Activated CD8-positive, alpha-beta T cell treated with anti-CD3 and anti-CD28 coated beads for 36 hours (primary cell): ENCODE results near the gene NCAM1. TPM values are rescaled to one million over a fixed set of nuclear protein-coding genes. Genes with fewer than 3 reads are reported as not detected.

Experiments used
- ATAC-seq: fragments of 200-7000 bp; cut with Tn5 transposase; one replicate; pipeline ENCODE4 v1.10.0; 2021; ENCODE audit warnings: mild to moderate bottlenecking, moderate library complexity
- CTCF ChIA-PET: fragments of 350-600 bp; sonication (Branson Sonifier 250); formaldehyde crosslinking; loops from one replicate; lab custom pipeline; 2021; ENCODE audit warnings: antibody characterized with exemption; lab: Charles Lee
- POLR2A ChIA-PET: fragments of 350-600 bp; sonication (Branson Sonifier 250); formaldehyde crosslinking; loops from one replicate; lab custom pipeline; 2021; ENCODE audit warnings: antibody characterized with exemption; lab: Charles Lee
- DNase-seq: peaks from one replicate; pipeline ENCODE4 v3.0.0-alpha.2; 2020
- H3K27ac Mint-ChIP-seq: one replicate; pipeline ENCODE4 v1.8.0; 2021; ENCODE audit warnings: mild to moderate bottlenecking, mixed read lengths
- H3K27me3 Mint-ChIP-seq: one replicate; pipeline ENCODE4 v1.8.0; 2021; ENCODE audit warnings: mixed read lengths
- H3K36me3 Mint-ChIP-seq: one replicate; pipeline ENCODE4 v1.8.0; 2021; ENCODE audit warnings: low read depth, mixed read lengths
- H3K4me1 Mint-ChIP-seq: one replicate; pipeline ENCODE4 v1.8.0; 2021; ENCODE audit warnings: low read depth, mixed read lengths
- H3K4me3 Mint-ChIP-seq: one replicate; pipeline ENCODE4 v1.8.0; 2021; ENCODE audit warnings: mild to moderate bottlenecking, moderate library complexity, mixed read lengths
- H3K9me3 Mint-ChIP-seq: one replicate; pipeline ENCODE4 v1.8.0; 2021; ENCODE audit warnings: mixed read lengths
- intact Hi-C: fragments of 100-400 bp; cut with micrococcal nuclease; formaldehyde crosslinking; loops from one replicate; pipeline ENCODE4 v1.10.0; 2022
- total RNA-seq, 2 experiments: library from RNA; stranded (reverse); gene quantifications; one replicate each; pipeline ENCODE4 v1.2.3, GENCODE V29; 2021
- TF ChIP-seq, protein P1 (sequence below): fragments of 200-600 bp; IDR thresholded peaks from one replicate; pipeline ENCODE4 v1.8.0; 2022; ENCODE audit warnings: antibody characterized with exemption, mild to moderate bottlenecking

NCAM1 gene
- total RNA-seq, 2 experiments from 2014 or later, result 0.47 to 0.56 TPM

DNA sequence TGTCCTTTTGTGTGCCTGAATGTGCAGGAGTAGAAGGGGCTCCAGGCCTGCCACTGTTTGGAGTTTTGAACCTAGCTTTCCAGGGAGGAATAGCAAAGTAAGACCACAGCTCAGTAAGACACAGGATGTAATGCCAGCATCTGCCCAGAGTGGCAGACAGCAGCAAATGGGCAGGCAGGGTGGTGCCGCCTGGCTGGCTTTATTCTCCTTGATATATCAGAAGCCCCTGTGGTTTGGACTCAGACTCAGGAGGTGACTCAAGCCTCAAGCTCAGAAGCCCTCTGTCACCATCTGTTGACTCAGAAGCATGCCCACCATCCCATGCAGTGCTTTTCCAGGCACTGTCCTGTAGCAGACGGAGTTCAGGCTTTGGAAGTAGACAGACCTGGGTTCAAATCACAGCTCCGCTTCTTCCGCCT lies 280.4 kb downstream of the NCAM1 start:
- DNase-seq (no peak), ATAC-seq (no peak)
- no peak overlapping the region for H3K4me3 Mint-ChIP-seq
- peaks cover 9% of the 10 kb centered on the region for H3K4me1 Mint-ChIP-seq
- POLR2A ChIA-PET, result no interaction called here
- H3K27me3 Mint-ChIP-seq, result peaks cover 34% of the 10 kb centered on the region
- intact Hi-C loops, result no loop called here
- no peaks in the 10 kb centered on the region for H3K36me3 Mint-ChIP-seq
- no peaks in the 10 kb centered on the region for H3K9me3 Mint-ChIP-seq
- CTCF ChIA-PET, result interaction anchor here (1.8 kb wide), 1 partner anchor 48 kb away, joined by 5 read pairs; no protein-coding TSS in a partner anchor
- no peak overlapping the region for H3K27ac Mint-ChIP-seq
- TF ChIP-seq, protein P1, sequence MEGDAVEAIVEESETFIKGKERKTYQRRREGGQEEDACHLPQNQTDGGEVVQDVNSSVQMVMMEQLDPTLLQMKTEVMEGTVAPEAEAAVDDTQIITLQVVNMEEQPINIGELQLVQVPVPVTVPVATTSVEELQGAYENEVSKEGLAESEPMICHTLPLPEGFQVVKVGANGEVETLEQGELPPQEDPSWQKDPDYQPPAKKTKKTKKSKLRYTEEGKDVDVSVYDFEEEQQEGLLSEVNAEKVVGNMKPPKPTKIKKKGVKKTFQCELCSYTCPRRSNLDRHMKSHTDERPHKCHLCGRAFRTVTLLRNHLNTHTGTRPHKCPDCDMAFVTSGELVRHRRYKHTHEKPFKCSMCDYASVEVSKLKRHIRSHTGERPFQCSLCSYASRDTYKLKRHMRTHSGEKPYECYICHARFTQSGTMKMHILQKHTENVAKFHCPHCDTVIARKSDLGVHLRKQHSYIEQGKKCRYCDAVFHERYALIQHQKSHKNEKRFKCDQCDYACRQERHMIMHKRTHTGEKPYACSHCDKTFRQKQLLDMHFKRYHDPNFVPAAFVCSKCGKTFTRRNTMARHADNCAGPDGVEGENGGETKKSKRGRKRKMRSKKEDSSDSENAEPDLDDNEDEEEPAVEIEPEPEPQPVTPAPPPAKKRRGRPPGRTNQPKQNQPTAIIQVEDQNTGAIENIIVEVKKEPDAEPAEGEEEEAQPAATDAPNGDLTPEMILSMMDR, result no peak

DNA sequence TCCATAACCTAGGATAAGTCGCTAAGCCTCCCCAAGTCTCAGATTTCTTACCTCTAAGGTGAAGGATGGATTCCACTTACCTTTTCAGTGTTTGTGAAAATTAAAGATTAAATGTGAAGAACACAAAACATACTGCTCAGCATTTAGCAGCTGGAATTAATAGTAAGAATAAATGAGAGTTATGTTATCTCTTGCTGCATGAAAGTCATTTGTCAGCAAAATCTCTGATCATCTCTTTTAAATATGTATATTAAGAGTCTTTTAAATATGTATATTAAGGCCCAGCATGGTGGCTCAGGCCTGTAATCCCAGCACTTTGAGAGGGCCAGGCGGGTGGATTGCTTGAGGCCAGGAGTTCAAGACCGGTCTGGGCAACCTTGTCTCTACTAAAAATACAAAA lies 280.8 kb downstream of the NCAM1 start:
- CTCF ChIA-PET, result interaction anchor here (1.8 kb wide), 1 partner anchor 47 kb away, joined by 5 read pairs; no protein-coding TSS in a partner anchor
- no peak overlapping the region for H3K27ac Mint-ChIP-seq
- no peak overlapping the region for H3K4me3 Mint-ChIP-seq
- DNase-seq (no peak), ATAC-seq (no peak)
- POLR2A ChIA-PET, result no interaction called here
- H3K36me3 Mint-ChIP-seq, result no peaks in the 10 kb centered on the region
- H3K27me3 Mint-ChIP-seq, result peaks cover 32% of the 10 kb centered on the region
- intact Hi-C loops, result no loop called here
- no peaks in the 10 kb centered on the region for H3K9me3 Mint-ChIP-seq
- H3K4me1 Mint-ChIP-seq, result peaks cover 9% of the 10 kb centered on the region
- TF ChIP-seq, protein P1, result no peak

DNA sequence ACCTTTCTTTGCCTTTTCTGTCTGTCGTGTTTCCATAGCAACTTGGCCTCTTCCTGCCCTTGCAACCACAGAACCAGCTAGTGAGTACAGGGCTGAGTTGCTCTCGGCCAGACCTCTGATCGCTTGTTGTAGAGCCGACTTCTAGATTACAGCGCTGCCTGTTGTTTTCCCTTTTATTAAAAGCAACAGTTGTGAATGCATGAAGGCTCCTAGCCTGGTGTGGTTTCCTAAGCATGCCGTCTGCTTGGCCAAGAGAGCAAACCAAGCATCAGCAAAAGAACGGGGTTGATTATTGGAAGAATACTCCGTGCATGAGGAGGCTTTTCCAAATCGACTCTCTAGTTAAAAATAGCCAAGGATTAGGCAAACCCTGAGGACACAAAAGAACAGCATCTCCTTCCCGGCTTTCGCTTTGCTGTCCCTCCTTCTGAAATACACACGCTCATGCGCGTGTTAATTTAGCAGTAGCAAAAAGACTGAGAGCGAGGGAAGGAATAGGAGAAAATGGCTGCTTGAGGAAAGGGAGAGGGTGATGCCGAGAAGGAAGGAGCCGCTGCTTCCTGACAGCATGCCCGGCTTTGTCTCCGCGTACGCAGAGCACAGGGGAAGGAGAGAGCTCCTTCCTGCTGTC lies 281.7 kb downstream of the NCAM1 start:
- peaks cover 39% of the 10 kb centered on the region for H3K27me3 Mint-ChIP-seq
- DNase-seq, result peak; percentile 49
- CTCF ChIA-PET, result interaction anchor here (1.8 kb wide), 1 partner anchor 47 kb away, joined by 5 read pairs; no protein-coding TSS in a partner anchor

DNA sequence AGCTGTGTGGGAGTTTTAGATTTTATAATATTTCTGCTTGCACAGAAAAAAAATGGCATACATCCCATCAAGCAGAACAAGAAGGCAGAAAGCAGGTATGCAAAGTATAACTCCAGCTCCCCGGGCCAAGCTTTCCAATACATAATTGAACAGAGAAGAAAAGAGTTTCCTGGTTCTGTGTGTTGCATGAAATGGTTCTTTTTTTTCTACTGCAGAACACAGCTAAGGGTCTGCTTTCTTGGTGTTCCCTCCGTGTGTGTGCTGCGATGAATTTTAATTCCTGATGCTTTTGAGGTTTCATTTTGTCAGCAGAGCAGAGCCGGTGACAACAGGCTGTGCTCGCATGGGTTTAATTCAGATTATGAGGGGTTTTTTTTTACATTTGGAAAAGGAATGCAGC lies 282.5 kb downstream of the NCAM1 start:
- peaks cover 44% of the 10 kb centered on the region for H3K27me3 Mint-ChIP-seq
- POLR2A ChIA-PET, result interaction anchor here (0.6 kb wide), 1 partner anchor 355 kb away, joined by 3 read pairs; no protein-coding TSS in a partner anchor

More for the DNA sequence above, 281.7 kb downstream of the NCAM1 start:
- H3K4me1 Mint-ChIP-seq, result peaks cover 9% of the 10 kb centered on the region
- no peak overlapping the region for H3K27ac Mint-ChIP-seq
- TF ChIP-seq, protein P1, result no peak
- POLR2A ChIA-PET, result no interaction called here
- no peaks in the 10 kb centered on the region for H3K9me3 Mint-ChIP-seq
- peak; percentile 79 for ATAC-seq
- intact Hi-C loops, result no loop called here
- no peaks in the 10 kb centered on the region for H3K36me3 Mint-ChIP-seq
- H3K4me3 Mint-ChIP-seq, result peak overlapping the region; percentile 28

DNA sequence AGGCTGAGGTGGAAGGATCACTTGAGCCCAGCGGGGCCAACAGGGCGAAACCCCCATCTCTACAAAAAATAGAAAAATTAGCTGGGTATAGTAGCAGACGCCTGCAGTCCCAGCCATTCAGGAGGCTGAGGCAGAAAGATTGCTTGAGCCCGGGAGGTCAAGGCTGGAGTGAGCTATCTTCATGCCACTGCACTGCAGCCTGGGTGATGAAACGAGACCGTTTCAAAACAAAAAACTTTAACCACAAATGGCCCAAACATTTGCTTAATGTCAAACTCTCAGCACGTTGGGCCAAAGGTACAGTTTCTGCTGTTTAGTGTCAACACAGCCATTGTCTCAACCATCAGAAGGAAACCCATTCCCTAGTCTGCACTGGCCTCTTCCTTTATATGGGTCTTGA lies 284.0 kb downstream of the NCAM1 start:
- no peak for DNase-seq
- CTCF ChIA-PET, result no interaction called here
- no peak overlapping the region for H3K27ac Mint-ChIP-seq
- H3K36me3 Mint-ChIP-seq, result no peaks in the 10 kb centered on the region
- peaks cover 45% of the 10 kb centered on the region for H3K27me3 Mint-ChIP-seq
- no peak for ATAC-seq
- TF ChIP-seq, protein P1, result no peak
- no peaks in the 10 kb centered on the region for H3K9me3 Mint-ChIP-seq
- H3K4me1 Mint-ChIP-seq, result peaks cover 13% of the 10 kb centered on the region
- POLR2A ChIA-PET, result no interaction called here
- H3K4me3 Mint-ChIP-seq, result no peak overlapping the region
- intact Hi-C loops, result no loop called here

More for the DNA sequence above, 282.5 kb downstream of the NCAM1 start:
- Mint-ChIP-seq H3K36me3 (no peaks in the 10 kb centered on the region), H3K4me3 (no peak overlapping the region), H3K27ac (no peak overlapping the region), H3K4me1 (peaks cover 9% of the 10 kb centered on the region), H3K9me3 (no peaks in the 10 kb centered on the region)
- CTCF ChIA-PET, result no interaction called here
- no peak for DNase-seq
- TF ChIP-seq, protein P1, result no peak
- no peak for ATAC-seq
- intact Hi-C loops, result no loop called here
